Measurements from ENCODE around the gene LDB3.

LDB3 gene

DNA sequence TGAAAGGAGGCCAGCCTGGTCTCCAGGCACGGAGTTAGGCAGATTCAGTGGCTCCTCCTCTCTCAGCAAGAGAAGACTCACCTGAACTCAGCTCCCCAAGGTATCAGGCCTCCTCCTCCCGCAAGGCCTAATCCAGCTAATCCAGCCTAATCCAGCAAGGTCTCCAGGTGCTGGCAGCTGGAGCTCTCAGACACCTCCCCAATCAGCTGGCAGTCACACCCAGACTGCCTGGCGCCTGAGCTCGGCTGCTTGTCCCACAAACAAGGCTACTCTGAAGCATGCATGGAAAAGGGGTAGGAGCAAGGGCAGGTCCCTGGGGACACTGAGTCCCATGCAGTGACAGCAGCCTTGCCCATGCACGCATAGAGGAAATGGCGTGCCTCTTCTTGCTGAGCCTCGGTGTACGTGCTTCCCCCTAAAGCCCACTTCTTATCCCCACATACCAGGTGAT lies 17.3 kb upstream of the LDB3 start:
- Histone ChIP-seq H3K9ac (ENCODE audit: low read length in 5 of 5) (no peak overlapping the region), H3K4me3 (ENCODE audit: low read depth in 1 of 5, low read length in 5 of 5) (no peak overlapping the region), H3K9me3 (ENCODE audit: control insufficient read depth in 5 of 5, low read length in 5 of 5) (no peaks in the 10 kb centered on the region), H3K4me1 (ENCODE audit: control insufficient read depth in 5 of 5, insufficient read depth in 5 of 5, low read length in 5 of 5) (peaks cover 3 to 23% (median 17%) of the 10 kb centered on the region in 5 donors), H3K27ac (ENCODE audit: low read depth, low read length) (no peak overlapping the region), H3K27me3 (ENCODE audit: control insufficient read depth in 5 of 5, insufficient read depth in 4 of 5, low read length in 5 of 5) (peaks cover 0 to 9% (median 5%) of the 10 kb centered on the region in 5 donors), H3K36me3 (ENCODE audit: control insufficient read depth in 5 of 5, insufficient read depth in 5 of 5, low read length in 5 of 5) (no peaks in the 10 kb centered on the region)

GRCh38 chr10:86651631-86652331 lies 16.5 kb upstream of the LDB3 start:
- H3K27ac ChIP-seq (ENCODE audit: low read depth, low read length), result no peak overlapping the region
- no peak overlapping the region for H3K9ac ChIP-seq (ENCODE audit: low read length in 5 of 5)
- H3K27me3 ChIP-seq (ENCODE audit: control insufficient read depth in 5 of 5, insufficient read depth in 4 of 5, low read length in 5 of 5), result peaks cover 0 to 13% (median 5%) of the 10 kb centered on the region in 5 donors
- no peaks in the 10 kb centered on the region for H3K9me3 ChIP-seq (ENCODE audit: control insufficient read depth in 5 of 5, low read length in 5 of 5)
- H3K4me1 ChIP-seq (ENCODE audit: control insufficient read depth in 5 of 5, insufficient read depth in 5 of 5, low read length in 5 of 5), result peaks cover 3 to 23% (median 17%) of the 10 kb centered on the region in 5 donors
- H3K4me3 ChIP-seq (ENCODE audit: low read depth in 1 of 5, low read length in 5 of 5), result no peak overlapping the region
- no peaks in the 10 kb centered on the region for H3K36me3 ChIP-seq (ENCODE audit: control insufficient read depth in 5 of 5, insufficient read depth in 5 of 5, low read length in 5 of 5)

GRCh38 chr10:86652361-86653202 lies 15.7 kb upstream of the LDB3 start:
- H3K4me3 ChIP-seq (ENCODE audit: low read depth in 1 of 5, low read length in 5 of 5), result no peak overlapping the region
- no peaks in the 10 kb centered on the region for H3K9me3 ChIP-seq (ENCODE audit: control insufficient read depth in 5 of 5, low read length in 5 of 5)
- H3K9ac ChIP-seq (ENCODE audit: low read length in 5 of 5), result no peak overlapping the region

GRCh38 chr10:86653379-86653778 lies 14.9 kb upstream of the LDB3 start:
- no peaks in the 10 kb centered on the region for H3K9me3 ChIP-seq (ENCODE audit: control insufficient read depth in 5 of 5, low read length in 5 of 5)
- H3K27me3 ChIP-seq (ENCODE audit: control insufficient read depth in 5 of 5, insufficient read depth in 4 of 5, low read length in 5 of 5), result peaks cover 0 to 13% (median 5%) of the 10 kb centered on the region in 5 donors
- no peak overlapping the region for H3K27ac ChIP-seq (ENCODE audit: low read depth, low read length)
- H3K4me3 ChIP-seq (ENCODE audit: low read depth in 1 of 5, low read length in 5 of 5), result no peak overlapping the region
- no peaks in the 10 kb centered on the region for H3K36me3 ChIP-seq (ENCODE audit: control insufficient read depth in 5 of 5, insufficient read depth in 5 of 5, low read length in 5 of 5)
- no peak overlapping the region for H3K9ac ChIP-seq (ENCODE audit: low read length in 5 of 5)
- H3K4me1 ChIP-seq (ENCODE audit: control insufficient read depth in 5 of 5, insufficient read depth in 5 of 5, low read length in 5 of 5), result peaks cover 3 to 21% (median 15%) of the 10 kb centered on the region in 5 donors

More at GRCh38 chr10:86652361-86653202, 15.7 kb upstream of the LDB3 start:
- Histone ChIP-seq H3K36me3 (ENCODE audit: control insufficient read depth in 5 of 5, insufficient read depth in 5 of 5, low read length in 5 of 5) (no peaks in the 10 kb centered on the region), H3K4me1 (ENCODE audit: control insufficient read depth in 5 of 5, insufficient read depth in 5 of 5, low read length in 5 of 5) (peaks cover 3 to 23% (median 17%) of the 10 kb centered on the region in 5 donors), H3K27ac (ENCODE audit: low read depth, low read length) (no peak overlapping the region), H3K27me3 (ENCODE audit: control insufficient read depth in 5 of 5, insufficient read depth in 4 of 5, low read length in 5 of 5) (peaks cover 0 to 13% (median 5%) of the 10 kb centered on the region in 5 donors)

DNA sequence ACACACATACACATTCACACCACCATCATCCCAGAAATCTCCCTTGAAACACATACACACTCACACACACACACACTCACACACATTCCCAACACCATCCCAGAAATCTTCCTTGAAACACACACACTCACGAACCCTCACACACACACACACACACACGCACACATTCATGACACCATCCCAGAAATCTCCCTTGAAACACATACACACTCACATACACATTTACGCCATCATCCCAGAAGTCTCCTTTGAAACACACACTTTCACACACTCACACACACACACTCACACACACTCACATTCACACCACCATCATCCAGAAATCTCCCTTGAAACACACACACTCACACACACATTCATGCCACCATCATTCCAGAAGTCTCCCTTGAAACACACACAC lies 14.3 kb upstream of the LDB3 start:
- Histone ChIP-seq H3K4me1 (ENCODE audit: control insufficient read depth in 5 of 5, insufficient read depth in 5 of 5, low read length in 5 of 5) (peaks cover 2 to 15% (median 9%) of the 10 kb centered on the region in 5 donors), H3K9ac (ENCODE audit: low read length in 5 of 5) (no peak overlapping the region), H3K27ac (ENCODE audit: low read depth, low read length) (no peak overlapping the region), H3K27me3 (ENCODE audit: control insufficient read depth in 5 of 5, insufficient read depth in 4 of 5, low read length in 5 of 5) (peaks cover 0 to 10% (median 5%) of the 10 kb centered on the region in 5 donors), H3K4me3 (ENCODE audit: low read depth in 1 of 5, low read length in 5 of 5) (no peak overlapping the region), H3K36me3 (ENCODE audit: control insufficient read depth in 5 of 5, insufficient read depth in 5 of 5, low read length in 5 of 5) (no peaks in the 10 kb centered on the region), H3K9me3 (ENCODE audit: control insufficient read depth in 5 of 5, low read length in 5 of 5) (no peaks in the 10 kb centered on the region)

DNA sequence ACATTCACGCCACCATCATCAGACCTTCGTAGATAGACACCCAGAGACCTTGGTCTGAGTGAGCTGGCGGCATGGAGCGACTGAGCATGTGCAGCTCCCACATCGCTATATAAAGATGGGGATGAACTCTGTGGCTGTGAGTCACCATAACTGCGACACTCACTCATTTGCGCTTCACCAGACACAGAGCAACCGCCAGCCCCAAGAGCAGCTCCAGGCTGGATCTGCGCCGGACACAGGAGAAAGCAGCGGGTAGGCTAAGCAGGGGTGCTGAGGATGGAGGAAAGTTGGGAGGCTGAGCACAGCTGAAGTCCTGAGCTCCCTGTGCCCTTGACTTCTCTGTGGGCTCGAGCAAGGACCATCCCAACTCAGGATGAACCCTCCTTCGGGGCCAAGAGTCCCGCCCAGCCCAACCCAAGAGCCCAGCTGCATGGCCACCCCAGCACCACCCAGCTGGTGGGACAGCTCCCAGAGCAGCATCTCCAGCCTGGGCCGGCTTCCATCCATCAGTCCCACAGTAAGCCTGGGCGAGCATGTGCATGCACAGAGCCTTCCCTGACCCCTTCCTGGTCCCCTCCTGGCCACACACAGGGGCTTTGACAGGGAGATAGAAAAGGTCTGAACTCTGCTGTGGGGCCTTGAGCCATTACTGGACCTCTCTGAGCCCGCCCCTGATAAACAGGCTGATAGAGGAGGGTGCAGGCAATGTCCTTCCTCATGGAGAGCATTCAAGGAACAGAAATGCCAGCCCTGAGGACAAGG lies 13.7 kb upstream of the LDB3 start, which contains the start of gene OPN4:
Gene OPN4 (plus strand): TSS at position 137 of the 762 bp plus-strand sequence. CDS start 237 bp downstream, at position 374.
- no peak within 1 kb of the TSS for H3K4me3 ChIP-seq (ENCODE audit: low read depth in 1 of 5, low read length in 5 of 5)
- H3K9me3 ChIP-seq (ENCODE audit: control insufficient read depth in 5 of 5, low read length in 5 of 5), result no peaks in the 10 kb centered on the region
- H3K27me3 ChIP-seq (ENCODE audit: control insufficient read depth in 5 of 5, insufficient read depth in 4 of 5, low read length in 5 of 5), result peaks cover 0 to 10% (median 7%) of the 10 kb centered on the region in 5 donors
- H3K27ac ChIP-seq (ENCODE audit: low read depth, low read length), result no peak within 1 kb of the TSS
- H3K4me1 ChIP-seq (ENCODE audit: control insufficient read depth in 5 of 5, insufficient read depth in 5 of 5, low read length in 5 of 5), result peaks cover 0 to 9% (median 3%) of the 10 kb centered on the region in 5 donors
- no peak within 1 kb of the TSS for H3K9ac ChIP-seq (ENCODE audit: low read length in 5 of 5)
- H3K36me3 ChIP-seq (ENCODE audit: control insufficient read depth in 5 of 5, insufficient read depth in 5 of 5, low read length in 5 of 5), result no peaks in the 10 kb centered on the region

- H3K27me3 ChIP-seq (ENCODE audit: control insufficient read depth in 5 of 5, insufficient read depth in 4 of 5, low read length in 5 of 5), result peaks cover 0 to 10% (median 7%) of the 10 kb centered on the region in 5 donors
- H3K4me3 ChIP-seq (ENCODE audit: low read depth in 1 of 5, low read length in 5 of 5), result no peak overlapping the region
- no peaks in the 10 kb centered on the region for H3K9me3 ChIP-seq (ENCODE audit: control insufficient read depth in 5 of 5, low read length in 5 of 5)
- no peaks in the 10 kb centered on the region for H3K36me3 ChIP-seq (ENCODE audit: control insufficient read depth in 5 of 5, insufficient read depth in 5 of 5, low read length in 5 of 5)
- H3K27ac ChIP-seq (ENCODE audit: low read depth, low read length), result no peak overlapping the region
- H3K4me1 ChIP-seq (ENCODE audit: control insufficient read depth in 5 of 5, insufficient read depth in 5 of 5, low read length in 5 of 5), result peaks cover 0 to 4% (median 0%) of the 10 kb centered on the region in 5 donors
- no peak overlapping the region for H3K9ac ChIP-seq (ENCODE audit: low read length in 5 of 5)
These were observed 13.2 kb upstream of the LDB3 start for GRCh38 chr10:86655173-86655540.

- peaks cover 0 to 10% (median 6%) of the 10 kb centered on the region in 5 donors for H3K27me3 ChIP-seq (ENCODE audit: control insufficient read depth in 5 of 5, insufficient read depth in 4 of 5, low read length in 5 of 5)
- no peaks in the 10 kb centered on the region for H3K9me3 ChIP-seq (ENCODE audit: control insufficient read depth in 5 of 5, low read length in 5 of 5)
- no peak overlapping the region for H3K4me3 ChIP-seq (ENCODE audit: low read depth in 1 of 5, low read length in 5 of 5)
- H3K4me1 ChIP-seq (ENCODE audit: control insufficient read depth in 5 of 5, insufficient read depth in 5 of 5, low read length in 5 of 5), result peaks cover 0 to 3% (median 0%) of the 10 kb centered on the region in 5 donors
- H3K9ac ChIP-seq (ENCODE audit: low read length in 5 of 5), result no peak overlapping the region
- no peak overlapping the region for H3K27ac ChIP-seq (ENCODE audit: low read depth, low read length)
- H3K36me3 ChIP-seq (ENCODE audit: control insufficient read depth in 5 of 5, insufficient read depth in 5 of 5, low read length in 5 of 5), result no peaks in the 10 kb centered on the region
These were observed 12.7 kb upstream of the LDB3 start for GRCh38 chr10:86655596-86655995.

GRCh38 chr10:86657011-86657395 lies 11.3 kb upstream of the LDB3 start:
- no peak overlapping the region for H3K27ac ChIP-seq (ENCODE audit: low read depth, low read length)

More at GRCh38 chr10:86657011-86657395, 11.3 kb upstream of the LDB3 start:
- no peak overlapping the region for H3K4me3 ChIP-seq (ENCODE audit: low read depth in 1 of 5, low read length in 5 of 5)
- peaks cover 0 to 10% (median 2%) of the 10 kb centered on the region in 5 donors for H3K27me3 ChIP-seq (ENCODE audit: control insufficient read depth in 5 of 5, insufficient read depth in 4 of 5, low read length in 5 of 5)
- H3K9ac ChIP-seq (ENCODE audit: low read length in 5 of 5), result no peak overlapping the region
- H3K9me3 ChIP-seq (ENCODE audit: control insufficient read depth in 5 of 5, low read length in 5 of 5), result no peaks in the 10 kb centered on the region
- peaks cover 0 to 3% (median 0%) of the 10 kb centered on the region in 5 donors for H3K4me1 ChIP-seq (ENCODE audit: control insufficient read depth in 5 of 5, insufficient read depth in 5 of 5, low read length in 5 of 5)
- H3K36me3 ChIP-seq (ENCODE audit: control insufficient read depth in 5 of 5, insufficient read depth in 5 of 5, low read length in 5 of 5), result no peaks in the 10 kb centered on the region

Data from subcutaneous abdominal adipose tissue (tissue), 5 donors.